Endothelial cell of umbilical vein (primary cell): ENCODE data around the gene SCAMP2. TPM values are rescaled to one million over a fixed set of nuclear protein-coding genes. Genes with fewer than 3 reads are reported as not detected.

Source experiments
- BruUV-seq: library from RNA; stranded (reverse); fragments of 400-500 nt; replicated peaks from 2 replicates; lab custom pipeline; 2021; lab: Mats Ljungman, UMichigan
- CTCF ChIA-PET: fragments of 300-600, 350-600 bp; sonication (Branson Sonifier 250); formaldehyde crosslinking; loops from one replicate; lab custom pipeline; 2021; ENCODE audit warnings: antibody characterized with exemption, inconsistent platforms; lab: Charles Lee
- POLR2A ChIA-PET: fragments of 300-600, 350-600 bp; sonication (Branson Sonifier 250); formaldehyde crosslinking; loops from one replicate; lab custom pipeline; 2021; ENCODE audit warnings: antibody characterized with exemption, inconsistent platforms; lab: Charles Lee
- DNase-seq: peaks from one replicate; pipeline ENCODE4 v3.0.0-alpha.2; 2011; ENCODE audit warnings: low read depth, low spot score
- FAIRE-seq: peaks from 2 replicates; lab custom pipeline; 2011; peaks lifted over from hg19 to GRCh38; lab: Jason Lieb, UNC
- H2AFZ ChIP-seq: 2 replicates; pipeline ENCODE4 v1.6.0; 2012; ENCODE audit warnings: low read depth, low read length, control low read depth, inconsistent platforms
- H3K27ac ChIP-seq: 2 replicates; pipeline ENCODE4 v1.5.1; 2011; ENCODE audit warnings: low read depth, mild to moderate bottlenecking, control low read depth, low read length, moderate library complexity; ENCODE audit not compliant: insufficient read depth
- H3K27me3 ChIP-seq, 2 experiments: 2 replicates each; pipeline versions ENCODE4 v1.6.0 to v1.6.1; 2011; ENCODE audit warnings: low read length in 2 of 2, mixed read lengths in 1 of 2; ENCODE audit not compliant: control insufficient read depth in 2 of 2, insufficient read depth in 2 of 2
- H3K36me3 ChIP-seq, 2 experiments: 2 replicates in 1 of 2; 3 replicates in 1 of 2; pipeline ENCODE4 v1.5.1; 2011; ENCODE audit warnings: low read length in 2 of 2, mild to moderate bottlenecking in 1 of 2, moderate library complexity in 1 of 2; ENCODE audit not compliant: control insufficient read depth in 2 of 2, insufficient read depth in 2 of 2; ENCODE audit errors: extremely low read depth in 1 of 2
- H3K4me1 ChIP-seq: 3 replicates; pipeline ENCODE4 v1.5.1; 2011; ENCODE audit warnings: mild to moderate bottlenecking, low read length; ENCODE audit not compliant: control insufficient read depth, insufficient read depth; ENCODE audit errors: extremely low read depth
- H3K4me2 ChIP-seq: 2 replicates; pipeline ENCODE4 v1.6.1; 2011; ENCODE audit warnings: low read length, control low read depth, mixed read lengths; ENCODE audit not compliant: insufficient read depth
- H3K4me3 ChIP-seq, 3 experiments: fragments of 200-600 bp in 1 of 3; sonication (generic), shearing (Covaris generic) in 1 of 3; replicated peaks in 1 of 3; 2 replicates each; pipeline ENCODE4 v1.5.1; 2011 to 2016; ENCODE audit warnings: control low read depth in 3 of 3, low read length in 3 of 3, mild to moderate bottlenecking in 2 of 3, inconsistent platforms in 1 of 3, low read depth in 1 of 3, moderate library complexity in 1 of 3; ENCODE audit not compliant: insufficient read depth in 1 of 3
- H3K79me2 ChIP-seq: 2 replicates; pipeline ENCODE4 v1.6.0; 2012; ENCODE audit warnings: low read length, inconsistent platforms; ENCODE audit not compliant: control insufficient read depth, insufficient read depth
- H3K9ac ChIP-seq: replicated peaks from 2 replicates; pipeline ENCODE3; 2011; ENCODE audit warnings: low read length, control low read depth; ENCODE audit not compliant: insufficient read depth; ENCODE audit errors: extremely low read depth
- H3K9me1 ChIP-seq: replicated peaks from 3 replicates; pipeline ENCODE4 v1.6.0; 2011; ENCODE audit warnings: mild to moderate bottlenecking, low read length; ENCODE audit not compliant: control insufficient read depth, insufficient read depth; ENCODE audit errors: extremely low read depth
- H3K9me3 ChIP-seq: replicated peaks from 2 replicates; pipeline ENCODE4 v1.5.1; 2012; ENCODE audit warnings: low read length, inconsistent platforms; ENCODE audit not compliant: control insufficient read depth, insufficient read depth
- H4K20me1 ChIP-seq: replicated peaks from 2 replicates; pipeline ENCODE3; 2011; ENCODE audit warnings: mild to moderate bottlenecking, low read length; ENCODE audit not compliant: control insufficient read depth, insufficient read depth; ENCODE audit errors: extremely low read depth
- EZH2 ChIP-seq: IDR thresholded peaks from 2 replicates; pipeline ENCODE4 v1.6.1; 2012; ENCODE audit warnings: borderline replicate concordance, low read depth, mild to moderate bottlenecking, moderate library complexity, low read length, inconsistent platforms; ENCODE audit not compliant: severe bottlenecking
- FOS ChIP-seq: IDR thresholded peaks from 2 replicates; pipeline ENCODE4 v1.6.1; 2011; ENCODE audit warnings: mild to moderate bottlenecking, low read length, moderate library complexity, borderline replicate concordance; ENCODE audit not compliant: insufficient read depth
- GATA2 ChIP-seq: IDR thresholded peaks from 2 replicates; pipeline ENCODE4 v1.7.0; 2011; ENCODE audit warnings: low read depth, mild to moderate bottlenecking, moderate library complexity, mixed read lengths, low read length; ENCODE audit not compliant: insufficient read length, insufficient read depth
- JUN ChIP-seq: IDR thresholded peaks from 2 replicates; pipeline ENCODE4 v1.6.1; 2011; ENCODE audit warnings: borderline replicate concordance, low read depth; ENCODE audit not compliant: insufficient read length, insufficient read depth
- MYC ChIP-seq: IDR thresholded peaks from one replicate; pipeline ENCODE4 v1.6.1; 2011; ENCODE audit warnings: mild to moderate bottlenecking, low read depth, low read length
- POLR2A ChIP-seq: IDR thresholded peaks from 2 replicates; pipeline ENCODE4 v1.6.1; 2012; ENCODE audit warnings: low read depth, mild to moderate bottlenecking, control low read depth, low read length
- POLR2AphosphoS5 ChIP-seq: IDR thresholded peaks from 2 replicates; pipeline ENCODE4 v1.6.1; 2012; ENCODE audit warnings: low read depth, mild to moderate bottlenecking, control low read depth, low read length, moderate library complexity; ENCODE audit not compliant: insufficient read depth
- dilution Hi-C: fragments of 300-500 bp; cut with MboI; formaldehyde crosslinking; loops from one replicate; pipeline ENCODE4 v1.15.0; 2019; ENCODE audit warnings: low sequenced_read_pairs; ENCODE audit not compliant: extremely low pct_ligation_motif_present
- intact Hi-C: fragments of 100-400 bp; cut with micrococcal nuclease; formaldehyde crosslinking; loops from one replicate; pipeline ENCODE4 v1.10.0; 2022
- polyA plus RNA-seq, 4 experiments: library from polyadenylated mRNA; depleted of rRNA in 3 of 4; stranded (reverse) in 3 of 4; unstranded in 1 of 4; fragments of >200 nt; gene quantifications; 2 replicates each; pipeline versions ENCODE4 v1.2.1 to v1.2.3, GENCODE V29; 2011 to 2012; ENCODE audit warnings: missing spikeins in 1 of 4
- total RNA-seq: library from RNA; stranded (reverse); gene quantifications from 2 replicates; pipeline ENCODE4 v1.2.3, GENCODE V29; 2021
- TF ChIP-seq, protein P1 (sequence below): IDR thresholded peaks from 2 replicates; pipeline ENCODE4 v1.6.1; 2011; ENCODE audit not compliant: insufficient read depth, insufficient read length
- TF ChIP-seq, protein P2 (sequence below), 2 donors: IDR thresholded peaks; 1 replicate in 1 of 2; 2 replicates in 1 of 2; pipeline ENCODE4 v1.5.1; 2011; ENCODE audit warnings: low read length in 2 of 2, mild to moderate bottlenecking in 2 of 2, moderate library complexity in 2 of 2, control low read depth in 1 of 2, inconsistent platforms in 1 of 2, low read depth in 1 of 2; ENCODE audit not compliant: insufficient read depth in 1 of 2; ENCODE audit errors: extremely low read depth in 1 of 2

SCAMP2 gene
- total and polyA plus RNA-seq, 2 donors (not counting 3 experiments of a cell fraction or from before 2014, with no cell fraction given) = 67.3 to 256 TPM

DNA sequence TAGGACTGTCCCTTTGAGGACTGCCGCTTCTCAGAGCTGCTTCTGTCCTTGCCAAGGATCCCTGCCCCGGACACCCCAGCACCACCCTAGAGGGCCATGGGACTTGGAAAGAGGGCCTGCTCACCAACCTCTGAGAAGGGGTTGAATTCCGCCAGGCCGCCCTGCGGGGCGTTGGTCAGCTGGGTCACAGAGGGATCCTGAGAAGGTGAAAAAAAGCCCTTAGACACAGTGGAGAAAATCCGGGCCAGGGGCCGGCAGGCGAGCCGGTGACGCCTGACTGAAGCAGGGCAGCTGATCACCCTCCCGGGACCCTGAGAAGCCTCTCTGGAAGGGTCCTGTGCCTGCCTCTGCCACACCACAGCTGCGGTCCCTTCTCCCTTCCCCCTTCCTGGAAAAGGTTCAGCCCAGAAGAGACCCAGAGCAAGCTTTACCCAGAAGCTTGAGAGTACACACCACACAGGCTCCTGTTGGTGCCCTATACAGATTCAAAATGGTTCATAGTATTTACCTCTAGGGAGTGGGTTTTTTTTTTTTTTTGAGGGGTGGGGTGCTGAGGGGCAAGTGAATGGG lies 18.6 kb downstream of the SCAMP2 start:
- intact Hi-C loops (no loop called here), dilution Hi-C loops (no loop called here)
- H3K27ac ChIP-seq = no peak overlapping the region
- H3K4me2 ChIP-seq = no peak overlapping the region
- H3K9me1 ChIP-seq = no peaks in the 10 kb centered on the region
- TF ChIP-seq GATA2 (no peak), FOS (no peak), POLR2AphosphoS5 (no peak), EZH2 (no peak), POLR2A (no peak), JUN (no peak), MYC (no peak)
- TF ChIP-seq, protein P1, sequence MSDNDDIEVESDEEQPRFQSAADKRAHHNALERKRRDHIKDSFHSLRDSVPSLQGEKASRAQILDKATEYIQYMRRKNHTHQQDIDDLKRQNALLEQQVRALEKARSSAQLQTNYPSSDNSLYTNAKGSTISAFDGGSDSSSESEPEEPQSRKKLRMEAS = no peak
- TF ChIP-seq, protein P2, sequence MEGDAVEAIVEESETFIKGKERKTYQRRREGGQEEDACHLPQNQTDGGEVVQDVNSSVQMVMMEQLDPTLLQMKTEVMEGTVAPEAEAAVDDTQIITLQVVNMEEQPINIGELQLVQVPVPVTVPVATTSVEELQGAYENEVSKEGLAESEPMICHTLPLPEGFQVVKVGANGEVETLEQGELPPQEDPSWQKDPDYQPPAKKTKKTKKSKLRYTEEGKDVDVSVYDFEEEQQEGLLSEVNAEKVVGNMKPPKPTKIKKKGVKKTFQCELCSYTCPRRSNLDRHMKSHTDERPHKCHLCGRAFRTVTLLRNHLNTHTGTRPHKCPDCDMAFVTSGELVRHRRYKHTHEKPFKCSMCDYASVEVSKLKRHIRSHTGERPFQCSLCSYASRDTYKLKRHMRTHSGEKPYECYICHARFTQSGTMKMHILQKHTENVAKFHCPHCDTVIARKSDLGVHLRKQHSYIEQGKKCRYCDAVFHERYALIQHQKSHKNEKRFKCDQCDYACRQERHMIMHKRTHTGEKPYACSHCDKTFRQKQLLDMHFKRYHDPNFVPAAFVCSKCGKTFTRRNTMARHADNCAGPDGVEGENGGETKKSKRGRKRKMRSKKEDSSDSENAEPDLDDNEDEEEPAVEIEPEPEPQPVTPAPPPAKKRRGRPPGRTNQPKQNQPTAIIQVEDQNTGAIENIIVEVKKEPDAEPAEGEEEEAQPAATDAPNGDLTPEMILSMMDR (IDR thresholded peaks at IDR 0.05; ENCODE audit: extremely low read depth in 1 of 2, insufficient read depth in 1 of 2, low read depth in 1 of 2, low read length in 2 of 2) = no peak
- DNase-seq (no peak), FAIRE-seq (no peak)
- no peaks in the 10 kb centered on the region for H4K20me1 ChIP-seq
- H3K9ac ChIP-seq = no peak overlapping the region
- no peak overlapping the region for H3K4me3 ChIP-seq
- H3K4me1 ChIP-seq = no peaks in the 10 kb centered on the region
- CTCF ChIA-PET = interaction anchor here (3.6 kb wide), 1 partner anchor 47 kb away, joined by 14 read pairs; no protein-coding TSS in a partner anchor
- peaks cover 11 to 48% of the 10 kb centered on the region in 2 experiments for H3K36me3 ChIP-seq
- no peaks in the 10 kb centered on the region for H3K9me3 ChIP-seq
- POLR2A ChIA-PET = no interaction called here
- BruUV-seq = no TSS peak
- H2AFZ ChIP-seq = no peak overlapping the region
- H3K27me3 ChIP-seq = no peaks in the 10 kb centered on the region
- peaks cover 6% of the 10 kb centered on the region for H3K79me2 ChIP-seq
